HL-60 (cell line): ENCODE data around the gene CPN1.

Experiments
- POLR2AphosphoS5 ChIP-seq: IDR thresholded peaks from 2 replicates; pipeline ENCODE4 v1.6.1; 2012; ENCODE audit warnings: low read depth
- TF ChIP-seq, protein P1 (sequence below): IDR thresholded peaks from one replicate; pipeline ENCODE4 v1.5.1; 2011; ENCODE audit warnings: low read length, control low read depth, inconsistent platforms; ENCODE audit not compliant: insufficient read depth

GRCh38 chr10:99998889-99999288, 82.8 kb downstream of the CPN1 start:
- TF ChIP-seq, protein P1, sequence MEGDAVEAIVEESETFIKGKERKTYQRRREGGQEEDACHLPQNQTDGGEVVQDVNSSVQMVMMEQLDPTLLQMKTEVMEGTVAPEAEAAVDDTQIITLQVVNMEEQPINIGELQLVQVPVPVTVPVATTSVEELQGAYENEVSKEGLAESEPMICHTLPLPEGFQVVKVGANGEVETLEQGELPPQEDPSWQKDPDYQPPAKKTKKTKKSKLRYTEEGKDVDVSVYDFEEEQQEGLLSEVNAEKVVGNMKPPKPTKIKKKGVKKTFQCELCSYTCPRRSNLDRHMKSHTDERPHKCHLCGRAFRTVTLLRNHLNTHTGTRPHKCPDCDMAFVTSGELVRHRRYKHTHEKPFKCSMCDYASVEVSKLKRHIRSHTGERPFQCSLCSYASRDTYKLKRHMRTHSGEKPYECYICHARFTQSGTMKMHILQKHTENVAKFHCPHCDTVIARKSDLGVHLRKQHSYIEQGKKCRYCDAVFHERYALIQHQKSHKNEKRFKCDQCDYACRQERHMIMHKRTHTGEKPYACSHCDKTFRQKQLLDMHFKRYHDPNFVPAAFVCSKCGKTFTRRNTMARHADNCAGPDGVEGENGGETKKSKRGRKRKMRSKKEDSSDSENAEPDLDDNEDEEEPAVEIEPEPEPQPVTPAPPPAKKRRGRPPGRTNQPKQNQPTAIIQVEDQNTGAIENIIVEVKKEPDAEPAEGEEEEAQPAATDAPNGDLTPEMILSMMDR = no peak
- TF ChIP-seq POLR2AphosphoS5 = no peak
